A549 (cell line): ENCODE measurements around the gene GGTA1. TPM values are rescaled to one million over a fixed set of nuclear protein-coding genes. Genes with fewer than 3 reads are reported as not detected.

Source experiments
- ATAC-seq, 2 experiments: fragments of 200-7000 bp in 1 of 2; fragments of >200 bp in 1 of 2; cut with Nextera tagmentation in 1 of 2; cut with Tn5 transposase in 1 of 2; 3 replicates each; pipeline versions ENCODE4 v1.8.0 to v1.9.1; 2018 to 2020; ENCODE audit warnings: mild to moderate bottlenecking in 1 of 2, moderate library complexity in 1 of 2
- CTCF ChIA-PET: fragments of 300-600 bp; sonication (Branson Sonifier 250); formaldehyde crosslinking; extraction: SDS; loops from one replicate; lab custom pipeline; 2021; ENCODE audit warnings: antibody characterized with exemption, inconsistent platforms; lab: Yijun Ruan, JAX
- POLR2A ChIA-PET: fragments of 350-600 bp; formaldehyde crosslinking; extraction: SDS; loops from one replicate; lab custom pipeline; 2021; ENCODE audit warnings: antibody characterized with exemption, inconsistent platforms; lab: Yijun Ruan, JAX
- DNase-seq, 2 experiments: peaks; one replicate each; pipeline versions ENCODE4 v3.0.0 to v3.0.0-alpha.2; 2011 to 2016; ENCODE audit warnings: low read depth in 1 of 2, low spot score in 1 of 2
- FAIRE-seq: peaks from 2 replicates; lab custom pipeline; 2011; peaks lifted over from hg19 to GRCh38; lab: Jason Lieb, UNC
- H3K27ac ChIP-seq, 2 experiments: fragments of >200 bp; sonication (Bioruptor Twin); formaldehyde crosslinking; 3 replicates each; pipeline ENCODE4 v1.5.1; 2016 to 2017
- H3K4me1 ChIP-seq: fragments of >200 bp; sonication (Bioruptor Twin); formaldehyde crosslinking; 3 replicates; pipeline ENCODE4 v1.6.1; 2016
- H3K4me2 ChIP-seq: fragments of >200 bp; sonication (Bioruptor Twin); formaldehyde crosslinking; 3 replicates; pipeline ENCODE4 v1.6.1; 2016
- H3K4me3 ChIP-seq: fragments of >200 bp; sonication (Bioruptor Twin); formaldehyde crosslinking; 3 replicates; pipeline ENCODE4 v1.5.1; 2016
- H3K9me3 ChIP-seq: fragments of >200 bp; sonication (Bioruptor Twin); formaldehyde crosslinking; 3 replicates; pipeline ENCODE4 v1.6.1; 2016
- BHLHE40 ChIP-seq: IDR thresholded peaks from 2 replicates; pipeline ENCODE4 v1.6.1; 2012; ENCODE audit warnings: low read depth, low read length, inconsistent platforms
- CBX2 ChIP-seq: fragments of 200-600 bp; sonication (generic); IDR thresholded peaks from 2 replicates; pipeline ENCODE4 v1.6.1; 2016; ENCODE audit warnings: low read depth, mild to moderate bottlenecking, borderline replicate concordance
- EHF ChIP-seq: fragments of 250-450 bp; sonication (Bioruptor Pico); IDR thresholded peaks from 2 replicates; pipeline ENCODE4 v1.5.0; 2020; ENCODE audit warnings: mild to moderate bottlenecking
- EHMT2 ChIP-seq: fragments of 200-600 bp; sonication (generic); IDR thresholded peaks from 2 replicates; pipeline ENCODE4 v1.6.1; 2016; ENCODE audit warnings: antibody characterized with exemption, low read depth, mild to moderate bottlenecking, moderate library complexity
- EP300 ChIP-seq, 2 experiments: fragments of >200 bp; sonication (Bioruptor Twin); formaldehyde crosslinking; IDR thresholded peaks; 2 replicates in 1 of 2; 3 replicates in 1 of 2; pipeline ENCODE4 v1.6.1; 2016 to 2017
- GATA3 ChIP-seq: IDR thresholded peaks from 2 replicates; pipeline ENCODE4 v1.6.1; 2012; ENCODE audit warnings: borderline replicate concordance
- HOXA7 ChIP-seq: fragments of 250-450 bp; sonication (Bioruptor Pico); IDR thresholded peaks from 2 replicates; pipeline ENCODE4 v1.5.0; 2020; ENCODE audit warnings: mild to moderate bottlenecking, moderate library complexity
- HOXB5 ChIP-seq: fragments of 250-450 bp; sonication (Bioruptor Pico); IDR thresholded peaks from 2 replicates; pipeline ENCODE4 v1.5.0; 2020; ENCODE audit warnings: mild to moderate bottlenecking, moderate library complexity
- RARB ChIP-seq: fragments of 250-450 bp; sonication (Bioruptor Pico); IDR thresholded peaks from 2 replicates; pipeline ENCODE4 v1.8.0; 2021; ENCODE audit warnings: mild to moderate bottlenecking, moderate library complexity
- RNF2 ChIP-seq: fragments of 200-600 bp; sonication (generic); IDR thresholded peaks from 2 replicates; pipeline ENCODE4 v1.6.1; 2016; ENCODE audit warnings: low read depth, mild to moderate bottlenecking, antibody characterized with exemption, moderate library complexity, borderline replicate concordance
- SREBF2 ChIP-seq: fragments of 450-650 bp; IDR thresholded peaks from 2 replicates; pipeline ENCODE4 v1.6.1; 2014; ENCODE audit warnings: mild to moderate bottlenecking, moderate library complexity
- TFCP2L1 ChIP-seq: fragments of 250-450 bp; sonication (Bioruptor Pico); IDR thresholded peaks from 2 replicates; pipeline ENCODE4 v1.5.0; 2021; ENCODE audit warnings: mild to moderate bottlenecking
- ZNF302 ChIP-seq: fragments of 250-450 bp; sonication (Bioruptor Pico); IDR thresholded peaks from 2 replicates; pipeline ENCODE4 v1.9.0; 2021; ENCODE audit warnings: inconsistent platforms, mild to moderate bottlenecking, moderate library complexity
- WGBS: methylation state at CpG from one replicate; pipeline ENCODE4 v1.1.6; 2017; ENCODE audit errors: missing lambda C conversion rate; 5-methylcytosine and 5-hydroxymethylcytosine counted together
- polyA plus RNA-seq, 4 experiments: library from polyadenylated mRNA; depleted of rRNA in 3 of 4; stranded (reverse); fragments of >200 nt; fragmentation: RNase III in 1 of 4; extraction: RNeasy Plus Mini Kit Qiagen cat#74134 plus additional on column Dnase treatment in 1 of 4; gene quantifications; 2 replicates in 3 of 4; 3 replicates in 1 of 4; pipeline ENCODE4 v1.2.3, GENCODE V29; 2011 to 2017
- TF ChIP-seq, protein P1 (sequence below): IDR thresholded peaks from 2 replicates; pipeline ENCODE4 v1.6.1; 2012
- TF ChIP-seq, protein P2 (sequence below): fragments of 150-350 bp; IDR thresholded peaks from 2 replicates; pipeline ENCODE4 v1.6.1; 2014; ENCODE audit warnings: low read depth, mild to moderate bottlenecking, low read length
- TF ChIP-seq, protein P3 (sequence below): fragments of >200 bp; sonication (Bioruptor Twin); formaldehyde crosslinking; IDR thresholded peaks from 3 replicates; pipeline ENCODE4 v1.6.1; 2016
- TF ChIP-seq, protein P4 (sequence below): IDR thresholded peaks from 2 replicates; pipeline ENCODE4 v1.6.1; 2012

The GGTA1 gene
- polyA plus RNA-seq, 2 of the 4 experiments (the other 2 are of a cell fraction) = 0.05 TPM; not detected in 1

DNA sequence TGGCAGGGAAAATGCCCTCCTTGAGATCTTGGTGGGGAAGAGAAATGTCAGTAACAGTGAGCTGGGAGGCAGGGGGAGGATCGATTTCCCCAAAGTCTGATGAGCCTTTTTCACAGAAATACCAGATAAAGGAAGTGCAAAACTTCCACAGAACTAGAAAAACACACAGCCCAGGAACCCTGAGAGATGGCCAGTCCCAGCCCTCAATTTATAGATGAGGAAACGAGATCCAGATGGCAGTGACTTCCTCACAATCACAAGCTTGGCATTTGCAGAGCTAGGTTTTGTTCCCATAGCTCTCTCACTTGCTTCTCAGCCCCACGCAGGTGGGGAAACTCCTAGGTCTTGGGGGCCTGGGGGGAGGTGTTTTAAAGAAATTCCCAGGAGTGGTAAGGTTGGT, 3.8 kb upstream of the GGTA1 start:
- H3K4me2 ChIP-seq = no peak overlapping the region
- POLR2A ChIA-PET = no interaction called here

DNA sequence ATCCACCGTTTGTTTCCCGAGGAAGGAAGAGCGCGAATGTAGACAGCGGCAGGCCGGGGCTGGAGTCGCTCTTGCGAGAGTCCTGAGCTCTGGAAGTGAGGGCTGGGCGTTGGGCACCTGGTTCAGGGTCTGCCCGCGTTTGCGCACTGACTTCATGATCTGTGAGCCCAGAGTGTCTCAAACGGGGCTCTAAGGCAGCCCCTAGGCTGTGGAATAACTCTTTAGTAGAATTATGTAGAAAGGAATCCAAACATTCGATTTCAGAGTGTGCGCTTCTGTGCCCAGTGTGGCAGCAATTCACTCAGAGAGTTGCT, 478 bp upstream of the GGTA1 start:
- CTCF ChIA-PET = interaction anchor here (0.8 to 2.8 kb wide), 5 partner anchors 10 to 180 kb away, joined by 3 to 9 read pairs (median 4); no protein-coding TSS in a partner anchor

More for the DNA sequence above, 3.8 kb upstream of the GGTA1 start:
- CTCF ChIA-PET = interaction anchor here (1.0 kb wide), 1 partner anchor 16 kb away, joined by 4 read pairs; no protein-coding TSS in a partner anchor
- TF ChIP-seq, protein P1, sequence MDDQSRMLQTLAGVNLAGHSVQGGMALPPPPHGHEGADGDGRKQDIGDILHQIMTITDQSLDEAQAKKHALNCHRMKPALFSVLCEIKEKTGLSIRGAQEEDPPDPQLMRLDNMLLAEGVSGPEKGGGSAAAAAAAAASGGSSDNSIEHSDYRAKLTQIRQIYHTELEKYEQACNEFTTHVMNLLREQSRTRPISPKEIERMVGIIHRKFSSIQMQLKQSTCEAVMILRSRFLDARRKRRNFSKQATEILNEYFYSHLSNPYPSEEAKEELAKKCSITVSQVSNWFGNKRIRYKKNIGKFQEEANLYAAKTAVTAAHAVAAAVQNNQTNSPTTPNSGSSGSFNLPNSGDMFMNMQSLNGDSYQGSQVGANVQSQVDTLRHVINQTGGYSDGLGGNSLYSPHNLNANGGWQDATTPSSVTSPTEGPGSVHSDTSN = no peak
- WGBS = 60% methylated on average over 3 of the region's 3 CpGs
- Histone ChIP-seq H3K9me3 (no peaks in the 10 kb centered on the region), H3K4me3 (no peak overlapping the region), H3K4me1 (0 out of 3 replicates have a peak, but pooled peaks cover 5% of the 10 kb centered on the region), H3K27ac (no peak overlapping the region)
- no peak for DNase-seq
- ATAC-seq = no peak
- FAIRE-seq = no peak

DNA sequence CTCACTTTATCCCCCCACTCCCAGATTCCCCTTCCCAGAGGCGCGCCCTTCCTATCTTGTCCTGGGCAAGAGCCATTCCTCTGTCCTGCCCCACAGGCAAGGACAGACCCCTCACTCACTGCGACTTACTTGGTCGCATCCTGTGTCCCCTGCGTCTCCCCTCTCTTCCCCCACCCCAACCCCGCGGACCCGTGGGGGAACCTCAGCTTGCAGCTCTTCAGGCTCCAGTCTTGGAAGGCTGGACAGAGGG, 542 bp downstream of the GGTA1 start:
- ChIA-PET POLR2A (no interaction called here), CTCF (interaction anchor here (0.5 to 2.8 kb wide), 6 partner anchors 9 to 715 kb away, joined by 3 to 9 read pairs (median 4); no protein-coding TSS in a partner anchor)
- no peak for FAIRE-seq
- H3K9me3 ChIP-seq = peaks cover 8% of the 10 kb centered on the region
- TF ChIP-seq ZNF302 (CRISPR knock-in tag) = no peak
- 19% methylated on average over 8 of the region's 8 CpGs for WGBS
- H3K4me3 ChIP-seq = peak overlapping the region; percentile 53
- H3K4me2 ChIP-seq = peak overlapping the region; percentile 91
- H3K27ac ChIP-seq = peak overlapping the region; percentile 37 to 70; a peak in 5 of 6 replicates
- no peak for DNase-seq
- peak in 1 of 2 experiments; percentile 47 for ATAC-seq
- 0 out of 3 replicates have a peak, but pooled peaks cover 7% of the 10 kb centered on the region for H3K4me1 ChIP-seq

More for the DNA sequence above, 478 bp upstream of the GGTA1 start:
- DNase-seq (no peak), ATAC-seq (no peak), FAIRE-seq (no peak)
- H3K27ac ChIP-seq = no peak overlapping the region; a peak in 1 of 6 replicates
- POLR2A ChIA-PET = no interaction called here
- H3K4me2 ChIP-seq = peak overlapping the region; percentile 91
- peak overlapping the region; percentile 53 for H3K4me3 ChIP-seq
- 86% methylated on average over 15 of the region's 15 CpGs for WGBS
- TF ChIP-seq CBX2 (no peak), TFCP2L1 (CRISPR knock-in tag) (no peak), BHLHE40 (no peak), SREBF2 (no peak), EHF (CRISPR knock-in tag) (no peak), GATA3 (no peak), HOXB5 (CRISPR knock-in tag) (no peak), EP300 (IDR thresholded peaks at IDR 0.05) (no peak), HOXA7 (CRISPR knock-in tag) (no peak), RNF2 (no peak), EHMT2 (no peak), RARB (CRISPR knock-in tag) (no peak)
- TF ChIP-seq, protein P2, sequence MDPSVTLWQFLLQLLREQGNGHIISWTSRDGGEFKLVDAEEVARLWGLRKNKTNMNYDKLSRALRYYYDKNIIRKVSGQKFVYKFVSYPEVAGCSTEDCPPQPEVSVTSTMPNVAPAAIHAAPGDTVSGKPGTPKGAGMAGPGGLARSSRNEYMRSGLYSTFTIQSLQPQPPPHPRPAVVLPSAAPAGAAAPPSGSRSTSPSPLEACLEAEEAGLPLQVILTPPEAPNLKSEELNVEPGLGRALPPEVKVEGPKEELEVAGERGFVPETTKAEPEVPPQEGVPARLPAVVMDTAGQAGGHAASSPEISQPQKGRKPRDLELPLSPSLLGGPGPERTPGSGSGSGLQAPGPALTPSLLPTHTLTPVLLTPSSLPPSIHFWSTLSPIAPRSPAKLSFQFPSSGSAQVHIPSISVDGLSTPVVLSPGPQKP = no peak
- TF ChIP-seq, protein P3, sequence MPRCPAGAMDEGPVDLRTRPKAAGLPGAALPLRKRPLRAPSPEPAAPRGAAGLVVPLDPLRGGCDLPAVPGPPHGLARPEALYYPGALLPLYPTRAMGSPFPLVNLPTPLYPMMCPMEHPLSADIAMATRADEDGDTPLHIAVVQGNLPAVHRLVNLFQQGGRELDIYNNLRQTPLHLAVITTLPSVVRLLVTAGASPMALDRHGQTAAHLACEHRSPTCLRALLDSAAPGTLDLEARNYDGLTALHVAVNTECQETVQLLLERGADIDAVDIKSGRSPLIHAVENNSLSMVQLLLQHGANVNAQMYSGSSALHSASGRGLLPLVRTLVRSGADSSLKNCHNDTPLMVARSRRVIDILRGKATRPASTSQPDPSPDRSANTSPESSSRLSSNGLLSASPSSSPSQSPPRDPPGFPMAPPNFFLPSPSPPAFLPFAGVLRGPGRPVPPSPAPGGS = no peak
- TF ChIP-seq, protein P4, sequence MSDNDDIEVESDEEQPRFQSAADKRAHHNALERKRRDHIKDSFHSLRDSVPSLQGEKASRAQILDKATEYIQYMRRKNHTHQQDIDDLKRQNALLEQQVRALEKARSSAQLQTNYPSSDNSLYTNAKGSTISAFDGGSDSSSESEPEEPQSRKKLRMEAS = no peak
- H3K4me1 ChIP-seq = 0 out of 3 replicates have a peak, but pooled peaks cover 7% of the 10 kb centered on the region
- H3K9me3 ChIP-seq = peaks cover 8% of the 10 kb centered on the region
